ENCODE results near the gene MRPL14.

MRPL14 gene

GRCh38 chr6:44064089-44064947, 62.9 kb downstream of the MRPL14 start:
- peak; percentile 23 to 86 for DNase-seq

- DNase-seq, result no peak
Measured at GRCh38 chr6:44063561-44064059, 63.6 kb downstream of the MRPL14 start.

Data from CD4-positive, alpha-beta T cell treated with Interleukin-1 beta for 1 hour (primary cell).